GM21423 (cell line): ENCODE results near the gene FRMD1.

ENCODE experiments used
- ATAC-seq: cut with Tn5 transposase; IDR thresholded peaks from one replicate; pipeline ENCODE4 v1.9.1; 2021; ENCODE audit warnings: mild to moderate bottlenecking, moderate library complexity; ENCODE audit not compliant: unreplicated experiment

FRMD1 gene

GRCh38 chr6:168113226-168113625, 34.2 kb upstream of the FRMD1 start:
- ATAC-seq = no peak

- ATAC-seq = no peak
Observed at GRCh38 chr6:168111911-168112310, 32.9 kb upstream of the FRMD1 start.

GRCh38 chr6:168110437-168110836, 31.4 kb upstream of the FRMD1 start:
- ATAC-seq = no peak

GRCh38 chr6:168109171-168109570, 30.2 kb upstream of the FRMD1 start:
- no peak for ATAC-seq

GRCh38 chr6:168107191-168107983, 28.4 kb upstream of the FRMD1 start:
- ATAC-seq = no peak

- no peak for ATAC-seq
Observed at GRCh38 chr6:168106633-168107005, 27.6 kb upstream of the FRMD1 start.

- ATAC-seq = no peak
Observed at GRCh38 chr6:168105813-168106632, 27.0 kb upstream of the FRMD1 start.

GRCh38 chr6:168104636-168105035, 25.6 kb upstream of the FRMD1 start:
- ATAC-seq = no peak

- ATAC-seq = no peak
Observed at GRCh38 chr6:168103050-168103830, 24.2 kb upstream of the FRMD1 start.

- ATAC-seq = no peak
Observed at GRCh38 chr6:168102315-168102985, 23.4 kb upstream of the FRMD1 start.

- ATAC-seq = no peak
Observed at GRCh38 chr6:168101590-168102314, 22.7 kb upstream of the FRMD1 start.

GRCh38 chr6:168100803-168101589, 22.0 kb upstream of the FRMD1 start:
- no peak for ATAC-seq

- no peak for ATAC-seq
Observed at GRCh38 chr6:168100011-168100802, 21.2 kb upstream of the FRMD1 start.

- ATAC-seq = no peak
Observed at GRCh38 chr6:168099201-168100010, 20.4 kb upstream of the FRMD1 start.

GRCh38 chr6:168098431-168098861, 19.4 kb upstream of the FRMD1 start:
- no peak for ATAC-seq

- no peak for ATAC-seq
Observed at GRCh38 chr6:168097621-168098430, 18.8 kb upstream of the FRMD1 start.

- ATAC-seq = no peak
Observed at GRCh38 chr6:168097221-168097620, 18.2 kb upstream of the FRMD1 start.
